Measurements from ENCODE around the gene TRAM2. TPM values are rescaled to one million over a fixed set of nuclear protein-coding genes. Genes with fewer than 3 reads are reported as not detected.
A peak's percentile ranks its signal among the peaks of the same experiment; 100 is the strongest.

TRAM2 gene
- total and polyA plus RNA-seq, 12 donors: 2.2 to 17.9 (median 10.3) TPM

GRCh38 chr6:52575502-52575892 lies 1.4 kb downstream of the TRAM2 start:
- Histone ChIP-seq H3K36me3 (replicated peaks in 1 of 2) (no peaks in the 10 kb centered on the region), H3K27ac (peak overlapping the region in 2 of 5 donors; percentile 98 to 100), H3K4me3 (peak overlapping the region in 2 of 4 donors; percentile 75 to 94), H3K4me1 (replicated peaks in 1 of 2) (peaks cover 25 to 33% of the 10 kb centered on the region in 2 donors), H3K9me3 (replicated peaks in 1 of 3) (no peaks in the 10 kb centered on the region), H3K27me3 (no peaks in the 10 kb centered on the region)
- TF ChIP-seq POLR2A (IDR thresholded peaks at IDR 0.05) (no peak), CTCF (IDR thresholded peaks at IDR 0.05) (no peak)
- intact Hi-C loops (cut with DNase I): loop anchor here (10.0 kb wide), 2 partner anchors 71 to 151 kb away; partner anchors contain the start of gene EFHC1 (in 1 of the 2)
- no peak for DNase-seq
- 70 to 81% (median 78%) methylated on average over 10 of the region's 10 CpGs for WGBS, 4 donors

- Histone ChIP-seq H3K36me3 (replicated peaks in 1 of 2) (no peaks in the 10 kb centered on the region), H3K4me3 (peak overlapping the region in 1 of 4 donors; percentile 94), H3K27ac (peak overlapping the region in 2 of 5 donors; percentile 98 to 100), H3K27me3 (no peaks in the 10 kb centered on the region), H3K4me1 (replicated peaks in 1 of 2) (peaks cover 25 to 39% of the 10 kb centered on the region in 2 donors), H3K9me3 (replicated peaks in 1 of 3) (no peaks in the 10 kb centered on the region)
- intact Hi-C loops (cut with DNase I): loop anchor here (5.0 to 10.0 kb wide), 3 partner anchors 53 to 150 kb away; partner anchors contain the start of gene EFHC1 (in 1 of the 2)
- TF ChIP-seq POLR2A (IDR thresholded peaks at IDR 0.05) (no peak), CTCF (IDR thresholded peaks at IDR 0.05) (no peak)
- no peak for DNase-seq
- 60 to 77% (median 69%) methylated on average over 13 of the region's 13 CpGs for WGBS, 4 donors
These were observed 2.0 kb downstream of the TRAM2 start for GRCh38 chr6:52574709-52575501.

- peak in 1 of 6 experiments; percentile 11 for TF ChIP-seq CTCF (IDR thresholded peaks at IDR 0.05)
- no peak for TF ChIP-seq POLR2A (IDR thresholded peaks at IDR 0.05)
- Histone ChIP-seq H3K4me3 (no peak overlapping the region), H3K27ac (peak overlapping the region in 2 of 5 donors; percentile 23 to 41), H3K4me1 (replicated peaks in 1 of 2) (peaks cover 25 to 40% of the 10 kb centered on the region in 2 donors), H3K27me3 (no peaks in the 10 kb centered on the region), H3K36me3 (replicated peaks in 1 of 2) (no peaks in the 10 kb centered on the region), H3K9me3 (replicated peaks in 1 of 3) (no peaks in the 10 kb centered on the region)
- intact Hi-C loops (cut with DNase I): loop anchor here (5.0 to 10.0 kb wide), 3 partner anchors 51 to 148 kb away; partner anchors contain the start of gene EFHC1 (in 1 of the 2)
- WGBS, 4 donors: 42 to 70% (median 46%) methylated on average over 2 of the region's 2 CpGs
- no peak for DNase-seq
These were observed 3.6 kb downstream of the TRAM2 start for GRCh38 chr6:52573295-52573694.

GRCh38 chr6:52572536-52572935 lies 4.3 kb downstream of the TRAM2 start:
- Histone ChIP-seq H3K36me3 (replicated peaks in 1 of 2) (no peaks in the 10 kb centered on the region), H3K27ac (no peak overlapping the region), H3K4me3 (no peak overlapping the region), H3K27me3 (no peaks in the 10 kb centered on the region), H3K9me3 (replicated peaks in 1 of 3) (no peaks in the 10 kb centered on the region), H3K4me1 (replicated peaks in 1 of 2) (peaks cover 18 to 40% of the 10 kb centered on the region in 2 donors)
- WGBS, 4 donors: 90 to 97% (median 95%) methylated on average over 4 of the region's 4 CpGs
- no peak for TF ChIP-seq POLR2A (IDR thresholded peaks at IDR 0.05)
- no peak for TF ChIP-seq CTCF (IDR thresholded peaks at IDR 0.05)
- intact Hi-C loops (cut with DNase I): loop anchor here (5.0 to 10.0 kb wide), 3 partner anchors 50 to 148 kb away; partner anchors contain the start of gene EFHC1 (in 1 of the 2)
- no peak for DNase-seq

Data from adrenal gland (tissue), 12 donors.